ENCODE data around the gene ITGB1BP2. TPM values are rescaled to one million over a fixed set of nuclear protein-coding genes. Genes with fewer than 3 reads are reported as not detected.

ITGB1BP2 gene
- total RNA-seq (2021; fragmentation: NEBNext Ultra II Directional; extraction: Animal tissue kit (Norgen Biotek cat#: 25700)) (5.1 and 5.2 TPM in 2 replicates), polyA plus RNA-seq (2011; rRNA removed) (2.6 and 2.9 TPM in 2 replicates), polyA minus RNA-seq (2011; rRNA and poly(A)+ RNA removed) (7.8 and 9.5 TPM in 2 replicates)
- 4.1 TPM for polyA plus RNA-seq (2011; cell fraction: cytosol; rRNA removed)
- 19.1 TPM for polyA plus RNA-seq (2011; cell fraction: nucleus; rRNA removed)
- polyA plus RNA-seq (2012, experiment 1 of 2) = 3.9 to 6.2 TPM (median 4.3 TPM) in 4 replicates
- 0.56 TPM for polyA plus RNA-seq (2012, experiment 2 of 2)
- polyA plus RNA-seq (2013, experiment 1 of 2) = 1.5 TPM
- 1.5 TPM for polyA plus RNA-seq (2013, experiment 2 of 2)
- 1.3 TPM for polyA minus RNA-seq (2011; cell fraction: cytosol; rRNA and poly(A)+ RNA removed)
- polyA minus RNA-seq (2011; cell fraction: nucleus; rRNA and poly(A)+ RNA removed) = 12.3 TPM
- long read RNA-seq, experiment 1, partial matches to known transcripts = 0 of 1 reads
- long read RNA-seq, experiment 1, other reads (novel, unspliced or antisense) = 1 of 1 reads
- long read RNA-seq, experiment 2 = 0 reads

- TF ChIP-seq CREB1 (IDR thresholded peaks at IDR 0.05) (no peak), POLR2A (IDR thresholded peaks at IDR 0.05; ENCODE audit: control extremely low read depth in 1 of 2, low read depth in 2 of 2, low read length in 2 of 2) (peak in 1 of 2 experiments; percentile 28; a peak in 1 of 3 replicates), POLR2AphosphoS5 (IDR thresholded peaks at IDR 0.05; ENCODE audit: low read depth, low read length) (peak; percentile 39)
- WGBS, 2 experiments (ENCODE audit: extremely low coverage in 1 of 2, insufficient coverage in 1 of 2, insufficient read length in 1 of 2, insufficient replicate concordance in 2 of 2, low coverage in 1 of 2, low lambda C conversion rate in 2 of 2, missing lambda C conversion rate in 1 of 2) = 84% methylated on average over 10 of the region's 10 CpGs; no CpG with 5 or more reads in 1 of the 2 experiments
- no peak within 1 kb of the TSS for H3K4me3 ChIP-seq (ENCODE audit: extremely low read depth in 1 of 4, insufficient read depth in 2 of 4, low read depth in 3 of 4, low read length in 4 of 4)
- no peak within 1 kb of the TSS for H2BK12ac ChIP-seq (ENCODE audit: low read depth, low read length)
- no peak within 1 kb of the TSS for H4K8ac ChIP-seq (ENCODE audit: extremely low read depth, insufficient read depth, low read length)
- DNase-seq (ENCODE audit: low read depth in 1 of 2, low spot score in 2 of 2) (no peak), FAIRE-seq (no peak)
- H4K5ac ChIP-seq (ENCODE audit: insufficient read length, low read depth, low read length) = no peak within 1 kb of the TSS
- H2BK15ac ChIP-seq (ENCODE audit: low read length) = no peak within 1 kb of the TSS
- no peak within 1 kb of the TSS for H2BK120ac ChIP-seq (replicated peaks; ENCODE audit: low read depth, low read length)
- H3K79me2 ChIP-seq (ENCODE audit: control insufficient read depth in 1 of 2, insufficient read depth in 2 of 2, low read length in 2 of 2) = no peaks in the 10 kb centered on the region
- H3K4me1 ChIP-seq (replicated peaks in 1 of 4; ENCODE audit: control insufficient read depth in 3 of 4, insufficient read depth in 4 of 4, low read length in 3 of 4) = no peaks in the 10 kb centered on the region
- no peak within 1 kb of the TSS for H3K14ac ChIP-seq (ENCODE audit: insufficient read length)
- CTCF ChIA-PET (ENCODE audit: partially characterized antibody) = interaction anchor here (0.6 kb wide), 1 partner anchor 131 kb away, joined by 3 read pairs; no protein-coding TSS in a partner anchor
- H3K18ac ChIP-seq (ENCODE audit: extremely low read depth, low read length) = no peak within 1 kb of the TSS
- H3K9ac ChIP-seq (replicated peaks in 1 of 4; ENCODE audit: extremely low read depth in 1 of 4, low read depth in 3 of 4, low read length in 3 of 4) = no peak within 1 kb of the TSS
- H2BK5ac ChIP-seq (ENCODE audit: low read depth, low read length) = no peak within 1 kb of the TSS
- peaks cover 5 to 10% of the 10 kb centered on the region in 2 experiments for H4K20me1 ChIP-seq (replicated peaks in 1 of 2; ENCODE audit: control insufficient read depth in 1 of 2, insufficient read depth in 2 of 2, low read length in 2 of 2)
- H2AFZ ChIP-seq (ENCODE audit: low read length) = no peak within 1 kb of the TSS
- H3K4me2 ChIP-seq (ENCODE audit: insufficient read depth in 1 of 2, low read depth in 2 of 2, low read length in 2 of 2) = no peak within 1 kb of the TSS
- H3K27me3 ChIP-seq (replicated peaks in 1 of 4; ENCODE audit: control insufficient read depth in 3 of 4, extremely low read depth in 1 of 4, insufficient read depth in 3 of 4, low read length in 3 of 4) = no peaks in the 10 kb centered on the region
- no peaks in the 10 kb centered on the region for H3K9me3 ChIP-seq (ENCODE audit: insufficient read depth in 2 of 2, low read depth in 1 of 2, low read length in 1 of 2)
- H3K23me2 ChIP-seq (ENCODE audit: low read depth, low read length) = no peaks in the 10 kb centered on the region
- H3K36me3 ChIP-seq (ENCODE audit: control insufficient read depth in 2 of 4, insufficient read depth in 4 of 4, low read length in 3 of 4) = peaks cover 18 to 54% (median 38%) of the 10 kb centered on the region in 4 experiments
- no peak within 1 kb of the TSS for H3K23ac ChIP-seq (ENCODE audit: insufficient read length)
- H2AK5ac ChIP-seq (ENCODE audit: low read depth, low read length) = no peak within 1 kb of the TSS
- no peak within 1 kb of the TSS for H3K56ac ChIP-seq (replicated peaks; ENCODE audit: insufficient read length, low read depth, low read length)
- no peak within 1 kb of the TSS for H3K4ac ChIP-seq (replicated peaks; ENCODE audit: insufficient read length, low read depth, low read length)
- H3K79me1 ChIP-seq (ENCODE audit: low read depth, low read length) = no peaks in the 10 kb centered on the region
- no peak within 1 kb of the TSS for H2BK20ac ChIP-seq (ENCODE audit: low read length)
- POLR2A ChIA-PET (ENCODE audit: partially characterized antibody) = interaction anchor here (0.8 to 18.0 kb wide), 11 partner anchors 11 to 69 kb away, joined by 3 to 215 read pairs (median 4); partner anchors contain the start of genes NONO, TAF1 and ZMYM3
- H3K27ac ChIP-seq (ENCODE audit: low read depth, low read length) = no peak within 1 kb of the TSS
- no peak within 1 kb of the TSS for H4K91ac ChIP-seq (replicated peaks; ENCODE audit: insufficient read length, low read length)
Measured at GRCh38 chrX:71301195-71301924, at the start of gene ITGB1BP2. Gene ITGB1BP2, plus strand, starts transcription at chrX:71301750. Its CDS starts 57 bp downstream, at chrX:71301807.
